HG02981 (cell line): ENCODE results near the gene BTN1A1.
"Not testable (repeated sequence)": the region's sequence is repeated elsewhere in the genome, so short reads cannot be mapped to it uniquely, and the experiment has no call there.

ENCODE experiments used
- ATAC-seq: cut with Tn5 transposase; IDR thresholded peaks from one replicate; pipeline ENCODE4 v1.9.1; 2021; ENCODE audit warnings: mild to moderate bottlenecking, moderate library complexity; ENCODE audit not compliant: unreplicated experiment

Gene BTN1A1

GRCh38 chr6:26536571-26537159, 36.6 kb downstream of the BTN1A1 start:
- ATAC-seq = no peak

GRCh38 chr6:26537160-26537845, 37.2 kb downstream of the BTN1A1 start:
- peak; percentile 33 for ATAC-seq

- ATAC-seq = peak; percentile 44
These were observed 37.9 kb downstream of the BTN1A1 start, which contains the start of gene HMGN4 for GRCh38 chr6:26537846-26538571. TSS of gene HMGN4 (plus strand) at chr6:26538366. CDS start at chr6:26545207, 6,841 bp downstream.

- peak; percentile 2 for ATAC-seq
These were observed 38.4 kb downstream of the BTN1A1 start for GRCh38 chr6:26538572-26538902.

- no peak for ATAC-seq
These were observed 39.0 kb downstream of the BTN1A1 start for GRCh38 chr6:26539071-26539615.

GRCh38 chr6:26541579-26541978, 41.5 kb downstream of the BTN1A1 start:
- no peak for ATAC-seq

GRCh38 chr6:26543953-26544352, 43.9 kb downstream of the BTN1A1 start:
- ATAC-seq = no peak

GRCh38 chr6:26544473-26544872, 44.4 kb downstream of the BTN1A1 start:
- ATAC-seq = no peak

GRCh38 chr6:26545627-26546026, 45.5 kb downstream of the BTN1A1 start:
- ATAC-seq = no peak

GRCh38 chr6:26547363-26547762, 47.3 kb downstream of the BTN1A1 start:
- not testable (repeated sequence) for ATAC-seq

GRCh38 chr6:26550250-26550993, 50.3 kb downstream of the BTN1A1 start:
- ATAC-seq = no peak

GRCh38 chr6:26552205-26552604, 52.1 kb downstream of the BTN1A1 start:
- no peak for ATAC-seq

GRCh38 chr6:26552640-26553188, 52.6 kb downstream of the BTN1A1 start:
- ATAC-seq = no peak

- ATAC-seq = peak; percentile 49
These were observed 53.1 kb downstream of the BTN1A1 start for GRCh38 chr6:26553264-26553634.

GRCh38 chr6:26553635-26554446, 53.7 kb downstream of the BTN1A1 start:
- ATAC-seq = peak; percentile 19

- no peak for ATAC-seq
These were observed 54.3 kb downstream of the BTN1A1 start for GRCh38 chr6:26554447-26554696.

- ATAC-seq = no peak
These were observed 54.8 kb downstream of the BTN1A1 start for GRCh38 chr6:26554697-26555504.

- ATAC-seq = no peak
These were observed 55.6 kb downstream of the BTN1A1 start for GRCh38 chr6:26555505-26556262.
